Measurements from ENCODE around the gene MYO5B.

The MYO5B gene

GRCh38 chr18:50144540-50144939 lies 50.4 kb downstream of the MYO5B start:
- no peak for TF ChIP-seq CTCF (IDR thresholded peaks at IDR 0.05; ENCODE audit: low read depth, low read length)
- H3K4me3 ChIP-seq (ENCODE audit: low read depth, low read length) = no peak overlapping the region

GRCh38 chr18:50143886-50144285 lies 51.1 kb downstream of the MYO5B start:
- no peak overlapping the region for H3K4me3 ChIP-seq (ENCODE audit: low read depth, low read length)
- TF ChIP-seq CTCF (IDR thresholded peaks at IDR 0.05; ENCODE audit: low read depth, low read length) = no peak

- TF ChIP-seq CTCF (IDR thresholded peaks at IDR 0.05; ENCODE audit: low read depth, low read length) = no peak
- no peak overlapping the region for H3K4me3 ChIP-seq (ENCODE audit: low read depth, low read length)
Observed at GRCh38 chr18:50143294-50143693, 51.7 kb downstream of the MYO5B start.

- H3K4me3 ChIP-seq (ENCODE audit: low read depth, low read length) = no peak overlapping the region
- no peak for TF ChIP-seq CTCF (IDR thresholded peaks at IDR 0.05; ENCODE audit: low read depth, low read length)
Observed at GRCh38 chr18:50142441-50143120, 52.4 kb downstream of the MYO5B start.

- no peak overlapping the region for H3K4me3 ChIP-seq (ENCODE audit: low read depth, low read length)
- no peak for TF ChIP-seq CTCF (IDR thresholded peaks at IDR 0.05; ENCODE audit: low read depth, low read length)
Observed at GRCh38 chr18:50138181-50139064, 56.5 kb downstream of the MYO5B start.

GRCh38 chr18:50135903-50136302 lies 59.0 kb downstream of the MYO5B start:
- H3K4me3 ChIP-seq (ENCODE audit: low read depth, low read length) = no peak overlapping the region
- TF ChIP-seq CTCF (IDR thresholded peaks at IDR 0.05; ENCODE audit: low read depth, low read length) = no peak

- TF ChIP-seq CTCF (IDR thresholded peaks at IDR 0.05; ENCODE audit: low read depth, low read length) = no peak
- no peak overlapping the region for H3K4me3 ChIP-seq (ENCODE audit: low read depth, low read length)
Observed at GRCh38 chr18:50133526-50133925, 61.4 kb downstream of the MYO5B start.
